Breast epithelium (tissue), 4 donors: ENCODE data around the gene GOLGA8M. TPM values are rescaled to one million over a fixed set of nuclear protein-coding genes. Genes with fewer than 3 reads are reported as not detected.
"Not testable (repeated sequence)": the region's sequence is repeated elsewhere in the genome, so short reads cannot be mapped to it uniquely, and the experiment has no call there.

Experiments used
- DNase-seq, 2 donors: peaks; one replicate each; pipeline ENCODE4 v3.0.0-alpha.2; 2019; ENCODE audit warnings: low spot score in 2 of 2
- H3K27ac ChIP-seq, 2 donors: fragments of 200-600 bp; sonication (generic) in 1 of 2; one replicate each; pipeline ENCODE4 v1.5.1; 2016 to 2019; ENCODE audit warnings: mild to moderate bottlenecking in 1 of 2
- H3K27me3 ChIP-seq, 2 donors: fragments of 200-600 bp; sonication (generic) in 1 of 2; one replicate each; pipeline versions ENCODE4 v1.5.1 to v1.6.0; 2017 to 2019; ENCODE audit warnings: control low read depth in 1 of 2, mild to moderate bottlenecking in 1 of 2
- H3K36me3 ChIP-seq: fragments of 200-600 bp; one replicate; pipeline ENCODE4 v1.5.1; 2019
- H3K4me1 ChIP-seq, 2 donors: fragments of 200-600 bp; sonication (generic); one replicate each; pipeline ENCODE4 v1.5.1; 2016 to 2019; ENCODE audit warnings: control low read depth in 1 of 2
- H3K4me3 ChIP-seq, 3 donors: fragments of 200-600 bp; sonication (generic); 1 replicate in 2 of 3; 2 replicates in 1 of 3; pipeline ENCODE4 v1.5.1; 2016 to 2019; ENCODE audit warnings: mild to moderate bottlenecking in 3 of 3, moderate library complexity in 2 of 3
- H3K9me3 ChIP-seq, 2 donors: fragments of 200-600 bp; sonication (generic) in 1 of 2; one replicate each; pipeline ENCODE4 v1.5.1; 2016 to 2019; ENCODE audit warnings: control low read depth in 1 of 2
- intact Hi-C: fragments of 100-400 bp; cut with DNase I; formaldehyde crosslinking; loops from one replicate; pipeline ENCODE4 v1.15.1; 2023; ENCODE audit warnings: low total_unique reads
- total RNA-seq, 3 donors: library from RNA; depleted of rRNA; stranded (reverse); fragments of >200 nt; gene quantifications; one replicate each; pipeline ENCODE4 v1.1.0, GENCODE V29; 2016

GOLGA8M gene
- total RNA-seq, 3 donors from 2014 or later = 2.9 to 5.0 (median 4.0) TPM

DNA sequence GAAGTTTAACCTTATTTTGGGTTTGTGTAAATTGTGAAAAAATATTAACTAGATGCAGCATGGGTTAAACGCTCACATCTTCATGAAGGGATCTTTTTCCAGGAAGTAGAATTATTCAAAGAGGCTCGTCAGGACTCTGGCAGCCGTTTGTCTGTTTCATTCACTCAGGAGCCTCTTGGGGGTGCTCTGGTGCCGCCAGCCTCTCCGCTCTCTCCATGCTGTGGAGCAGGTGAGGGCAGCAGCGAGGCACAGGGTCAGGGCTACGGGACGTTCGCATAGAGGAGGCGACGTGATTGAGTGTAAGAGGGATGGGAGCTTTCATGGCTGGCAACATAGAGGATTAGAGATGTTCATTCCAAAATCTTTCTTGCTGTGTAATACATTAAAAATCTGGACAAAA, 48.5 kb downstream of the GOLGA8M start:
- H3K36me3 ChIP-seq, H3K27me3 ChIP-seq, H3K9me3 ChIP-seq, intact Hi-C loops, DNase-seq, H3K4me3 ChIP-seq, H3K27ac ChIP-seq, H3K4me1 ChIP-seq: not testable (repeated sequence)

DNA sequence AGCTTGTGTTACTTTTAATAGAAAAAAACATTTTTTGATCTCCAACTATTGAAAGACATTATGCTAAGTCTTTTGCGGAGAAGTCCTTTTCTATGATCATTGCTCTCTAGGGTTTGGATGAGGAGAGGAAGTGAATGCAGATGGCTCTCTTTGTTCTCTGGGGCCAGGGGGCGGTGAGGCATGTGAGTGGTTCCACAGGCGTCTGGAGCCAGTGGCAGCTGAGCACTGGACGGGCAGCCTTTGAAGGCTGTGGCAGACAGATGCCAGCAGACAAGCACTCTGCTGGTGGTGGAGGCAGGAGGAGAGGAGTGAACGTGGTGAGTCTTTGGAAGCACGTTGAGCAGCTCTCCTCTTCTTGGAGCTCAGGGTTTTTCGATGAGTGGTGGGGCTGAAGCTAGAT, 51.5 kb downstream of the GOLGA8M start:
- H3K27ac ChIP-seq, H3K4me1 ChIP-seq, H3K9me3 ChIP-seq, H3K4me3 ChIP-seq, DNase-seq, H3K36me3 ChIP-seq, H3K27me3 ChIP-seq, intact Hi-C loops: not testable (repeated sequence)

DNA sequence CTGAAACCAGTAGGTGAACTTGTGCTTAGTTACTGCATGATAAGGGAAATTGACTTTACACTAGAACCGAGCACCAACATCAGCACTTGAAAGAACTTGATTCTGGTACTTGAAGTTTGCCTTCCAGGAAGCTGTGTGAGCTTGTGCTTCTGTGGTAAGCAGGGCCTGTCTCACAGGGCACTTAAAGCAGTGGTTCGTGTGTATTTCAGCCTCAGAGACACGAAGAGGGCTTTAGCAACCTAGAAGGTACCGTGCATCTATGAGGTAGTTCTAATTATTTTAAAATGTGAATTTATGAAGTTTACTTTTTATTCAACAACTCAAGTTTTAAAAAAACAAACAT, 56.2 kb downstream of the GOLGA8M start:
- H3K36me3 ChIP-seq, H3K9me3 ChIP-seq, H3K4me1 ChIP-seq, H3K27me3 ChIP-seq, H3K27ac ChIP-seq, intact Hi-C loops, DNase-seq, H3K4me3 ChIP-seq: not testable (repeated sequence)

DNA sequence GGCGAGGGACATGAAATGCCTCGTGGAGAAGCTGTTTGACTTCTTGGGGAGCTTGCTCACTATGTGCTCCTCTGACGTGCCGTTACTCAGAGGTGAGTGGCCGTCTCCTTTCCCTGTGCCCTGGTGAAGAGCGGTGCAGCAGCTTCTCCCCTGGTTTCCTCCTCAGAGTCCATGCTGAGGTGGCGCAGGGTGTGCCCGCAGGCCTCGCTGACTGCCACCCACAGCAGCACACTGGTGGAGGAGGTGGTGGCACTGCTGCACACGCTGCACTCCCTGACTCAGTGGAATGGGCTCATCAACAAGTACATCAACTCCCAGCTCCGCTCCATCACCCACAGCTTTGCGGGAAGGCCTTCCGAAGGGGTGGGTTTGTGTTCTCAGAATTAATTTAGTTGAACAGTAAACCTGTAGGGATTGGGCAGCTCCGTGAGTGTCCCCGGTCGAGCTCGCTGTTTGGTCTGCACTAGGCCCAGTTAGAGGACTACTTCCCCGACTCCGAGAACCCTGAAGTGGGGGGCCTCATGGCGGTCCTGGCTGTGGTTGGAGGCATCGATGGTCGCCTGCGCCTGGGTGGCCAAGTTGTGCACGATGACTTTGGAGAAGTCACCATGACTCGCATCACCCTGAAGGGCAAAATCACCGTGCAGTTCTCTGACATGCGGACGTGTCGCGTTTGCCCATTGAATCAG, 56.7 kb downstream of the GOLGA8M start:
- H3K27ac ChIP-seq = not testable (repeated sequence)

DNA sequence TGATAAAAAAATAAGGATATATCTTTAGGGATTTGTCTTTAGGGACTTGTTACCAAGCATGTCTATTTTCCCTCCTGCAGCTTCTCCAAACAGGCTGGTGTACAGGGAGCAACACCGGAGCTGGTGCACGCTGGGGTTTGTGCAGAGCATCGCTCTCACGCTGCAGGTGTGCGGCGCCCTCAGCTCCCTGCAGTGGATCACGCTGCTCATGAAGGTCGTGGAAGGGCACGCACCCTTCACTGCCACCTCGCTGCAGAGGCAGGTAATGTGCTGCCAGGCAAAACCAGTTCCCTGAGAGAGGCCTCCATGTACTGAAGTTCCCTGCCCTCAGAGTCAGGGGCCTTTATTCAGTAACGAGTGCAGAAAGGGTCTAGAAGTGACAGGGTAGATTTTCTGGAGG, 58.0 kb downstream of the GOLGA8M start:
- H3K4me1 ChIP-seq, DNase-seq, H3K9me3 ChIP-seq, H3K4me3 ChIP-seq, intact Hi-C loops, H3K27ac ChIP-seq, H3K36me3 ChIP-seq, H3K27me3 ChIP-seq: not testable (repeated sequence)

More for the DNA sequence above, 56.7 kb downstream of the GOLGA8M start:
- intact Hi-C loops, DNase-seq, H3K4me1 ChIP-seq, H3K4me3 ChIP-seq, H3K9me3 ChIP-seq, H3K27me3 ChIP-seq, H3K36me3 ChIP-seq: not testable (repeated sequence)

DNA sequence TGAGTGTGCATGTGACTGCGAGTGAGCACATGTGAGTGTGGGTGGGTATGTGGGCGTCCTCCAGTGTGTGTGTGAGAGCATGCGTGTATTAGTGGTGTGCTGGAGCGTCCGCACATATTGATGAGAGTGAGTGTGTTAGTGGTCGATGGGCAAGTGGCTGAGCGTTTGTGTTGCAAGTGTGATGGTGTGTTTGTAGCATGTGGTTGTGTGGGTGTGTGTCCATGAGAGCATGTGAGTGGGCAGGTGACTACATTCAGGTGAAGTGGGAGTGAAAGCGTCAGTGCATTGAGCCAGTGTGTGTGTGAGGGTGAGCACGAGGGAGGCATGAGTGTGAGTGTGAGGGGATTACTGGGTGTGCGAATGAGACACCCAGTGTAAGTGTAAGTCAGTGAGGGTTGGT, 59.7 kb downstream of the GOLGA8M start:
- DNase-seq, intact Hi-C loops, H3K27me3 ChIP-seq, H3K36me3 ChIP-seq, H3K4me3 ChIP-seq, H3K9me3 ChIP-seq, H3K4me1 ChIP-seq, H3K27ac ChIP-seq: not testable (repeated sequence)

Other genes starting within 250 kb of the GOLGA8M start
- not detected for gene GOLGA8G, start 179.4 kb downstream of the GOLGA8M start, total RNA-seq
- not detected for gene GOLGA6L25, start 158.9 kb downstream of the GOLGA8M start, total RNA-seq
- not detected for gene GOLGA6L7, start 136.2 kb upstream of the GOLGA8M start, total RNA-seq
- gene APBA2, start 173.6 kb upstream of the GOLGA8M start, total RNA-seq = 1 to 10 TPM in 2 of 3 donors, under 1 TPM in 1; 0.64 to 6.9 (median 5.0) TPM